GM19397 (cell line): ENCODE measurements around the gene SLC35F3.
A peak's percentile ranks its signal among the peaks of the same experiment; 100 is the strongest.
"Not testable (repeated sequence)": the region's sequence is repeated elsewhere in the genome, so short reads cannot be mapped to it uniquely, and the experiment has no call there.

Source experiments
- ATAC-seq: cut with Tn5 transposase; IDR thresholded peaks from one replicate; pipeline ENCODE4 v1.9.1; 2021; ENCODE audit warnings: mild to moderate bottlenecking, moderate library complexity; ENCODE audit not compliant: unreplicated experiment

Gene SLC35F3

GRCh38 chr1:234240680-234241079 is 336.2 kb downstream of the SLC35F3 start:
- no peak for ATAC-seq

- ATAC-seq, result no peak
Measured at GRCh38 chr1:234241941-234242490, 337.5 kb downstream of the SLC35F3 start.

GRCh38 chr1:234243521-234244260 is 339.2 kb downstream of the SLC35F3 start:
- no peak for ATAC-seq

- no peak for ATAC-seq
Measured at GRCh38 chr1:234244482-234244881, 340.0 kb downstream of the SLC35F3 start.

- ATAC-seq, result peak; percentile 91
Measured at GRCh38 chr1:234246638-234247116, 342.2 kb downstream of the SLC35F3 start.

- not testable (repeated sequence) for ATAC-seq
Measured at GRCh38 chr1:234247746-234248145, 343.3 kb downstream of the SLC35F3 start.

GRCh38 chr1:234250747-234251146 is 346.3 kb downstream of the SLC35F3 start:
- no peak for ATAC-seq

- ATAC-seq, result no peak
Measured at GRCh38 chr1:234253732-234254131, 349.3 kb downstream of the SLC35F3 start.

GRCh38 chr1:234256359-234256758 is 351.9 kb downstream of the SLC35F3 start:
- no peak for ATAC-seq

GRCh38 chr1:234258071-234258470 is 353.6 kb downstream of the SLC35F3 start:
- ATAC-seq, result no peak

GRCh38 chr1:234260578-234260977 is 356.1 kb downstream of the SLC35F3 start:
- ATAC-seq, result no peak

- ATAC-seq, result no peak
Measured at GRCh38 chr1:234261545-234261944, 357.1 kb downstream of the SLC35F3 start.

- ATAC-seq, result no peak
Measured at GRCh38 chr1:234262007-234262753, 357.7 kb downstream of the SLC35F3 start.

- ATAC-seq, result no peak
Measured at GRCh38 chr1:234262754-234263105, 358.3 kb downstream of the SLC35F3 start.

GRCh38 chr1:234264832-234265231 is 360.4 kb downstream of the SLC35F3 start:
- ATAC-seq, result no peak

GRCh38 chr1:234265321-234265720 is 360.8 kb downstream of the SLC35F3 start:
- ATAC-seq, result no peak

- no peak for ATAC-seq
Measured at GRCh38 chr1:234265861-234266260, 361.4 kb downstream of the SLC35F3 start.

- ATAC-seq, result no peak
Measured at GRCh38 chr1:234270093-234270492, 365.6 kb downstream of the SLC35F3 start.

- no peak for ATAC-seq
Measured at GRCh38 chr1:234270581-234271242, 366.2 kb downstream of the SLC35F3 start.

- peak; percentile 91 for ATAC-seq
Measured at GRCh38 chr1:234271243-234271606, 366.7 kb downstream of the SLC35F3 start.

GRCh38 chr1:234272656-234273312 is 368.3 kb downstream of the SLC35F3 start:
- ATAC-seq, result no peak
